Heart left ventricle (tissue), 16 donors: ENCODE measurements around the gene TRPM2. TPM values are rescaled to one million over a fixed set of nuclear protein-coding genes. Genes with fewer than 3 reads are reported as not detected.

Experiments used
- ATAC-seq, 4 donors: fragments of 200-7000 bp; cut with Tn5 transposase; one replicate each; pipeline ENCODE4 v1.9.1; 2020 to 2022; ENCODE audit warnings: moderate library complexity in 4 of 4, mild to moderate bottlenecking in 3 of 4, moderate number of reproducible peaks in 1 of 4
- DNase-seq, 5 donors: peaks; one replicate each; pipeline ENCODE4 v3.0.0-alpha.2; 2020
- H3K27ac ChIP-seq, 12 donors: fragments of 200-600 bp; sonication (generic) in 4 of 12; one replicate each; pipeline versions ENCODE4 v1.5.0 to v1.8.0; 2016 to 2022; ENCODE audit warnings: mild to moderate bottlenecking in 2 of 12
- H3K27me3 ChIP-seq, 9 donors: fragments of 200-600 bp; sonication (generic) in 2 of 9; one replicate each; pipeline versions ENCODE4 v1.5.1 to v1.8.0; 2016 to 2022; ENCODE audit warnings: mild to moderate bottlenecking in 3 of 9
- H3K36me3 ChIP-seq, 9 donors: fragments of 200-600 bp; sonication (generic) in 2 of 9; one replicate each; pipeline versions ENCODE4 v1.5.0 to v1.8.0; 2018 to 2022; ENCODE audit warnings: mild to moderate bottlenecking in 2 of 9
- H3K4me1 ChIP-seq, 12 donors: fragments of 200-600 bp; sonication (generic) in 4 of 12; one replicate each; pipeline versions ENCODE4 v1.5.0 to v1.8.0; 2016 to 2022; ENCODE audit warnings: mild to moderate bottlenecking in 3 of 12
- H3K4me3 ChIP-seq, 12 donors: fragments of 200-600 bp; sonication (generic) in 4 of 12; one replicate each; pipeline versions ENCODE4 v1.5.0 to v1.8.0; 2017 to 2022; ENCODE audit warnings: mild to moderate bottlenecking in 9 of 12, moderate library complexity in 4 of 12
- H3K9me3 ChIP-seq, 12 donors: fragments of 200-600 bp; sonication (generic) in 4 of 12; one replicate each; pipeline versions ENCODE4 v1.5.0 to v1.8.0; 2016 to 2022; ENCODE audit warnings: mild to moderate bottlenecking in 1 of 12
- CTCF ChIP-seq, 12 donors: fragments of 200-600 bp; sonication (generic) in 4 of 12; IDR thresholded peaks; one replicate each; pipeline versions ENCODE4 v1.5.0 to v1.8.0; 2018 to 2022; ENCODE audit warnings: antibody characterized with exemption in 12 of 12, mild to moderate bottlenecking in 5 of 12
- POLR2A ChIP-seq, 2 donors: fragments of 450-650 bp; IDR thresholded peaks; one replicate each; pipeline ENCODE4 v1.6.1; 2017; ENCODE audit warnings: antibody characterized with exemption in 2 of 2, mild to moderate bottlenecking in 2 of 2, moderate library complexity in 2 of 2
- WGBS, 4 donors: extraction: QIAGEN DNeasy Blood & Tissue Kit in 2 of 4; methylation state at CpG; one replicate each; pipeline versions ENCODE4 v1.1.5 to v1.1.7; 2013 to 2018; 5-methylcytosine and 5-hydroxymethylcytosine counted together
- intact Hi-C, 10 donors: fragments of 100-400 bp; cut with DNase I; formaldehyde crosslinking; loops; one replicate each; pipeline versions ENCODE4 v1.11.1 to v1.14.2; 2022
- polyA plus RNA-seq, 2 donors: library from polyadenylated mRNA; stranded (reverse); fragments of 200-250 nt; gene quantifications; one replicate each; pipeline ENCODE4 v1.2.3, GENCODE V29; 2013
- total RNA-seq, 9 donors: library from RNA; depleted of rRNA in 2 of 9; stranded (reverse); fragments of >200 nt in 2 of 9; fragmentation: NEBNext Ultra II Directional in 3 of 9; extraction: Animal tissue kit (Norgen Biotek cat#: 25700) in 3 of 9; gene quantifications; one replicate each; pipeline versions ENCODE4 v1.1.0 to v1.2.4, GENCODE V29; 2016 to 2023
- donor health status: ischemic (EF 13 %, LVEDD 7.1; RV severe dilation, severe dysfunction).
- donor health status: healthy with polysubstance abuse.
- donor health status: DM: no; HTN: yes; CAD: no.
- donor health status: DM: no; HTN: no; CAD: no.
- donor health status: ischemic (EF 25% LVEDD 6.9; RV normal size, moderate dysfunction).
- donor health status: ischemic (EF 25% LVEDD 5.7; RV mildly dilated, moderate dysfunction).
- donor health status: healthy.
- donor health status: DM: yes; HTN: yes; CAD: no.
- donor health status: ischemic (EF 35%, LVEDD 5.7; RV mildly dilated, moderate dysfunction).
- donor health status: nonischemic (EF 11% LVEDD 7.7; RV severe dilation, severe dysfunction).
- donor health status: DM: yes; HTN: yes; CAD: no.
- donor health status: PGD.
- donor health status: ischemic (EF 29% LVEDD 5.4; RV normal size, mild dysfunction).
- donor health status: nonischemic (EF 23%, LVEDD 6.1; RV moderate dilation, normal function).

TRPM2 gene
- total and polyA plus RNA-seq, 11 donors: 0.66 to 20.5 (median 1.2) TPM

GRCh38 chr21:44305691-44306090 is 47.7 kb upstream of the TRPM2 start:
- no peak for ATAC-seq

GRCh38 chr21:44306936-44307704 is 46.3 kb upstream of the TRPM2 start:
- no peak overlapping the region for H3K4me3 ChIP-seq
- no peaks in the 10 kb centered on the region for H3K27me3 ChIP-seq
- TF ChIP-seq CTCF (IDR thresholded peaks at IDR 0.05): no peak
- TF ChIP-seq POLR2A (IDR thresholded peaks at IDR 0.05): no peak
- H3K4me1 ChIP-seq: peaks cover 0 to 45% (median 28%) of the 10 kb centered on the region in 12 donors
- no peaks in the 10 kb centered on the region for H3K9me3 ChIP-seq
- intact Hi-C loops: loop anchor here in 3 of 10 donors (2.0 to 10.0 kb wide), 5 partner anchors 20 to 512 kb away; no protein-coding TSS in a partner anchor
- H3K27ac ChIP-seq: no peak overlapping the region
- ATAC-seq: no peak
- WGBS, 4 donors: 78 to 89% (median 85%) methylated on average over 15 to 21 of the region's 21 CpGs
- DNase-seq: no peak
- H3K36me3 ChIP-seq: peaks cover 0 to 62% (median 21%) of the 10 kb centered on the region in 9 donors

More at GRCh38 chr21:44305691-44306090, 47.7 kb upstream of the TRPM2 start:
- WGBS, 4 donors: 66 to 77% (median 70%) methylated on average over 4 to 9 of the region's 9 CpGs
- Histone ChIP-seq H3K4me3 (no peak overlapping the region), H3K36me3 (peaks cover 0 to 47% (median 7%) of the 10 kb centered on the region in 9 donors), H3K27ac (peak overlapping the region in 2 of 12 donors; percentile 9 to 30), H3K4me1 (peaks cover 0 to 60% (median 41%) of the 10 kb centered on the region in 12 donors), H3K27me3 (no peaks in the 10 kb centered on the region), H3K9me3 (no peaks in the 10 kb centered on the region)
- no peak for DNase-seq
- no peak for TF ChIP-seq POLR2A (IDR thresholded peaks at IDR 0.05)
- TF ChIP-seq CTCF (IDR thresholded peaks at IDR 0.05): no peak
- intact Hi-C loops: loop anchor here in 3 of 10 donors (2.0 to 10.0 kb wide), 5 partner anchors 21 to 511 kb away; no protein-coding TSS in a partner anchor

- intact Hi-C loops: loop anchor here in 3 of 10 donors (2.0 to 10.0 kb wide), 3 partner anchors 26 to 316 kb away; no protein-coding TSS in a partner anchor
- no peaks in the 10 kb centered on the region for H3K9me3 ChIP-seq
- 89 to 93% (median 91%) methylated on average over 20 to 28 of the region's 28 CpGs for WGBS, 4 donors
- no peak overlapping the region for H3K27ac ChIP-seq
- TF ChIP-seq CTCF (IDR thresholded peaks at IDR 0.05) (no peak), POLR2A (IDR thresholded peaks at IDR 0.05) (no peak)
- peaks cover 0 to 11% (median 0%) of the 10 kb centered on the region in 12 donors for H3K4me1 ChIP-seq
- ATAC-seq (no peak), DNase-seq (no peak)
- no peak overlapping the region for H3K4me3 ChIP-seq
- H3K27me3 ChIP-seq: no peaks in the 10 kb centered on the region
- H3K36me3 ChIP-seq: peaks cover 0 to 89% (median 42%) of the 10 kb centered on the region in 9 donors
Measured at GRCh38 chr21:44310628-44311507, 42.6 kb upstream of the TRPM2 start.
